PC-3 (cell line): ENCODE results near the gene CISD2. TPM values are rescaled to one million over a fixed set of nuclear protein-coding genes. Genes with fewer than 3 reads are reported as not detected.
A peak's percentile ranks its signal among the peaks of the same experiment; 100 is the strongest.
"Not testable (repeated sequence)": the region's sequence is repeated elsewhere in the genome, so short reads cannot be mapped to it uniquely, and the experiment has no call there.

Experiments used
- ATAC-seq: fragments of 200-7000 bp; cut with Tn5 transposase; 2 replicates; pipeline ENCODE4 v1.9.1; 2020; ENCODE audit warnings: mild to moderate bottlenecking, moderate library complexity
- Bru-seq: library from RNA; stranded (reverse); fragments of 400-500 nt; gene quantifications from one replicate; lab custom pipeline; 2021; lab: Mats Ljungman, UMichigan
- BruChase-seq, 2 experiments: library from RNA; stranded (reverse); fragments of 400-500 nt; gene quantifications; one replicate each; lab custom pipeline; 2021; lab: Mats Ljungman, UMichigan
- BruUV-seq: library from RNA; stranded (reverse); fragments of 400-500 nt; replicated peaks from 2 replicates; lab custom pipeline; 2021; lab: Mats Ljungman, UMichigan
- CTCF ChIA-PET: fragments of 300-600 bp; sonication (Branson Sonifier 250); formaldehyde crosslinking; loops from one replicate; lab custom pipeline; 2022; ENCODE audit warnings: antibody characterized with exemption; lab: Charles Lee
- POLR2A ChIA-PET: fragments of 300-600 bp; sonication (Branson Sonifier 250); formaldehyde crosslinking; loops from one replicate; lab custom pipeline; 2022; ENCODE audit warnings: antibody characterized with exemption; ENCODE audit not compliant: unreplicated experiment; lab: Charles Lee
- DNase-seq: peaks from one replicate; pipeline ENCODE4 v3.0.0-alpha.2; 2015
- H2AFZ ChIP-seq: fragments of 300-600 bp; sonication (generic); 2 replicates; pipeline ENCODE4 v1.6.0; 2016; ENCODE audit warnings: antibody characterized with exemption, low read length
- H3F3A ChIP-seq: fragments of 300-600 bp; sonication (generic); one replicate; pipeline ENCODE4 v1.6.0; 2017; ENCODE audit warnings: antibody characterized with exemption, low read length, control low read depth, mild to moderate bottlenecking; ENCODE audit not compliant: unreplicated experiment
- H3K27ac ChIP-seq: fragments of 300-600 bp; sonication (generic); 2 replicates; pipeline ENCODE4 v1.5.1; 2016; ENCODE audit warnings: mild to moderate bottlenecking, low read length
- H3K27me3 ChIP-seq: fragments of 300-600 bp; sonication (generic); 2 replicates; pipeline ENCODE4 v1.6.1; 2016; ENCODE audit warnings: low read length, mixed read lengths
- H3K36me3 ChIP-seq: fragments of 300-600 bp; sonication (generic); 2 replicates; pipeline ENCODE4 v1.6.1; 2016; ENCODE audit warnings: low read depth, mixed run types, low read length, mixed read lengths
- H3K4me1 ChIP-seq: fragments of 300-600 bp; sonication (generic); 2 replicates; pipeline ENCODE4 v1.5.1; 2016; ENCODE audit warnings: low read length; ENCODE audit not compliant: insufficient read depth
- H3K4me2 ChIP-seq: fragments of 300-600 bp; sonication (generic); 2 replicates; pipeline ENCODE4 v1.6.0; 2016; ENCODE audit warnings: low read length
- H3K4me3 ChIP-seq: fragments of 300-600 bp; sonication (generic); 2 replicates; pipeline ENCODE4 v1.5.1; 2016; ENCODE audit warnings: mild to moderate bottlenecking, low read length, mixed read lengths
- H3K79me2 ChIP-seq: fragments of 300-600 bp; sonication (generic); 2 replicates; pipeline ENCODE4 v1.6.1; 2017; ENCODE audit warnings: low read length, mixed read lengths
- H3K9ac ChIP-seq: fragments of 300-600 bp; sonication (generic); 2 replicates; pipeline ENCODE4 v1.6.0; 2016; ENCODE audit warnings: mild to moderate bottlenecking, low read length
- H3K9me2 ChIP-seq: fragments of 300-600 bp; sonication (generic); replicated peaks from 2 replicates; pipeline ENCODE4 v1.6.1; 2016; ENCODE audit warnings: mixed run types, low read length, mixed read lengths
- H3K9me3 ChIP-seq: fragments of 300-600 bp; sonication (generic); 2 replicates; pipeline ENCODE4 v1.6.1; 2016; ENCODE audit warnings: low read length, mixed read lengths
- H4K20me1 ChIP-seq: fragments of 300-600 bp; sonication (generic); 2 replicates; pipeline ENCODE4 v1.6.1; 2016; ENCODE audit warnings: low read length, mixed read lengths
- CTCF ChIP-seq: fragments of 300-600 bp; sonication (generic); conservative IDR thresholded peaks from 2 replicates; pipeline ENCODE4 v1.5.1; 2017; ENCODE audit warnings: antibody characterized with exemption, low read depth, mild to moderate bottlenecking, low read length
- EZH2 ChIP-seq: fragments of 300-600 bp; sonication (generic); IDR thresholded peaks from one replicate; pipeline ENCODE4 v1.6.1; 2017; ENCODE audit warnings: antibody characterized with exemption, mild to moderate bottlenecking, low read length; ENCODE audit not compliant: unreplicated experiment
- EZH2phosphoT487 ChIP-seq: fragments of 300-600 bp; sonication (generic); IDR thresholded peaks from 2 replicates; pipeline ENCODE4 v1.6.1; 2018; ENCODE audit warnings: mild to moderate bottlenecking, antibody characterized with exemption, low read length, borderline replicate concordance
- intact Hi-C: fragments of 100-400 bp; cut with micrococcal nuclease; formaldehyde crosslinking; loops from 2 replicates; pipeline ENCODE4 v1.9.0; 2023
- long read RNA-seq: library from polyadenylated mRNA; unstranded; transcript quantifications from one replicate; pipeline ENCODE4 v2.0.0, GENCODE V29; 2021; ENCODE audit not compliant: unreplicated experiment
- total RNA-seq: library from RNA; depleted of rRNA; stranded (reverse); fragments of >200 nt; gene quantifications from 2 replicates; pipeline ENCODE4 v1.2.3, GENCODE V29; 2014; rRNA removed

CISD2 gene
- 30.9 and 36.9 TPM in 2 replicates for total RNA-seq
- percentile 80 among the genes with signal in this experiment for Bru-seq, nascent RNA
- percentile 81 among the genes with signal in this experiment for BruChase-seq, experiment 1, labeled RNA remaining after a 6-hour chase
- percentile 70 among the genes with signal in this experiment for BruChase-seq, experiment 2, labeled RNA remaining after a 2-hour chase
- long read RNA-seq, full-length matches to known transcripts, result 124 of 131 reads
- long read RNA-seq, partial matches to known transcripts, result 1 of 131 reads
- long read RNA-seq, other reads (novel, unspliced or antisense), result 6 of 131 reads

GRCh38 chr4:102868781-102869568 is at the start of gene CISD2:
Gene CISD2, plus strand, starts transcription at chr4:102868992. Its CDS starts 93 bp downstream, at chr4:102869085.
- no peaks in the 10 kb centered on the region for H3K36me3 ChIP-seq
- H3K4me2 ChIP-seq, result peak within 1 kb of the TSS; percentile 96
- no peaks in the 10 kb centered on the region; the same call in 1 of the 2 replicates for H4K20me1 ChIP-seq
- BruUV-seq, result TSS peak; percentile 57
- H3K27me3 ChIP-seq, result no peaks in the 10 kb centered on the region
- H3F3A ChIP-seq, result no peaks in the 10 kb centered on the region
- peak within 1 kb of the TSS; percentile 93 for H2AFZ ChIP-seq
- ChIA-PET CTCF (interaction anchor here (0.7 kb wide), 1 partner anchor 41 kb away, joined by 3 read pairs; no protein-coding TSS in a partner anchor), POLR2A (interaction anchor here (0.6 kb wide), 1 partner anchor 330 kb away, joined by 8 read pairs; no protein-coding TSS in a partner anchor)
- H3K9me2 ChIP-seq, result no peaks in the 10 kb centered on the region
- peak; percentile 90 for ATAC-seq
- peaks cover 27% of the 10 kb centered on the region for H3K4me1 ChIP-seq
- peak within 1 kb of the TSS; percentile 70 for H3K27ac ChIP-seq
- DNase-seq, result peak; percentile 80
- TF ChIP-seq EZH2phosphoT487, result peak; percentile 82
- TF ChIP-seq EZH2, result no peak
- no peak for TF ChIP-seq CTCF
- H3K79me2 ChIP-seq, result peaks cover 63% of the 10 kb centered on the region
- intact Hi-C loops, result loop anchor here (5.0 kb wide), 1 partner anchor 138 kb away; no protein-coding TSS in a partner anchor
- H3K4me3 ChIP-seq, result peak within 1 kb of the TSS; percentile 77
- peak within 1 kb of the TSS; percentile 75 for H3K9ac ChIP-seq
- H3K9me3 ChIP-seq, result no peaks in the 10 kb centered on the region

- Histone ChIP-seq H3K4me1 (peaks cover 43% of the 10 kb centered on the region), H3K79me2 (peaks cover 100% of the 10 kb centered on the region), H3K36me3 (peaks cover 28% of the 10 kb centered on the region), H4K20me1 (peaks cover 84% of the 10 kb centered on the region)
- H3K9me2 ChIP-seq, H3K27ac ChIP-seq, H2AFZ ChIP-seq, CTCF ChIA-PET, H3K9ac ChIP-seq, H3K27me3 ChIP-seq, ATAC-seq, DNase-seq, H3K4me2 ChIP-seq, H3K9me3 ChIP-seq, H3F3A ChIP-seq, intact Hi-C loops, BruUV-seq, H3K4me3 ChIP-seq, POLR2A ChIA-PET: not testable (repeated sequence)
Measured at GRCh38 chr4:102819100-102819499, 49.7 kb upstream of the CISD2 start.

GRCh38 chr4:102819588-102820365 is 49.0 kb upstream of the CISD2 start:
- H3K4me1 ChIP-seq, result peaks cover 45% of the 10 kb centered on the region
- no peaks in the 10 kb centered on the region for H3K9me2 ChIP-seq
- no peak overlapping the region for H3K9ac ChIP-seq
- H3K4me2 ChIP-seq, result no peak overlapping the region
- CTCF ChIA-PET, result no interaction called here
- H3F3A ChIP-seq, result peaks cover 4% of the 10 kb centered on the region
- H3K4me3 ChIP-seq, result no peak overlapping the region
- ATAC-seq (no peak), DNase-seq (no peak)
- intact Hi-C loops, result loop anchor here (10.0 kb wide), 2 partner anchors 275 to 385 kb away; partner anchors contain the start of gene BDH2
- no peaks in the 10 kb centered on the region for H3K27me3 ChIP-seq
- peaks cover 90% of the 10 kb centered on the region for H4K20me1 ChIP-seq
- H3K79me2 ChIP-seq, result peaks cover 100% of the 10 kb centered on the region
- H2AFZ ChIP-seq, result no peak overlapping the region
- H3K27ac ChIP-seq, result no peak overlapping the region
- no TSS peak for BruUV-seq
- H3K9me3 ChIP-seq, result no peaks in the 10 kb centered on the region
- POLR2A ChIA-PET, result no interaction called here
- no peak for TF ChIP-seq CTCF
- no peak for TF ChIP-seq EZH2phosphoT487
- TF ChIP-seq EZH2, result no peak
- peaks cover 34% of the 10 kb centered on the region for H3K36me3 ChIP-seq
